Measurements from ENCODE around the gene OXCT1. TPM values are rescaled to one million over a fixed set of nuclear protein-coding genes. Genes with fewer than 3 reads are reported as not detected.

Gene OXCT1
- total and polyA plus RNA-seq, 12 donors: 3.3 to 31.9 (median 11.9) TPM

GRCh38 chr5:41776435-41776834 is 93.8 kb downstream of the OXCT1 start:
- H3K27ac ChIP-seq: no peak overlapping the region
- peaks cover 0 to 6% (median 0%) of the 10 kb centered on the region in 3 donors for H3K9me3 ChIP-seq (replicated peaks in 1 of 3)
- intact Hi-C loops (cut with DNase I): no loop called here
- TF ChIP-seq CTCF (IDR thresholded peaks at IDR 0.05): no peak
- TF ChIP-seq POLR2A (IDR thresholded peaks at IDR 0.05): no peak
- no peak for DNase-seq
- H3K4me1 ChIP-seq (replicated peaks in 1 of 2): no peaks in the 10 kb centered on the region
- no peaks in the 10 kb centered on the region for H3K36me3 ChIP-seq (replicated peaks in 1 of 2)
- H3K4me3 ChIP-seq: no peak overlapping the region
- no peaks in the 10 kb centered on the region for H3K27me3 ChIP-seq
- 69 to 78% (median 73%) methylated on average over 2 of the region's 2 CpGs for WGBS, 4 donors

GRCh38 chr5:41773799-41774198 is 96.4 kb downstream of the OXCT1 start:
- no peaks in the 10 kb centered on the region for H3K27me3 ChIP-seq
- no peak for DNase-seq
- H3K4me3 ChIP-seq: no peak overlapping the region
- H3K27ac ChIP-seq: no peak overlapping the region
- no peaks in the 10 kb centered on the region for H3K9me3 ChIP-seq (replicated peaks in 1 of 3)
- no peaks in the 10 kb centered on the region for H3K4me1 ChIP-seq (replicated peaks in 1 of 2)
- no peaks in the 10 kb centered on the region for H3K36me3 ChIP-seq (replicated peaks in 1 of 2)
- WGBS, 4 donors: 90 to 100% (median 95%) methylated on average over 1 of the region's 1 CpG
- intact Hi-C loops (cut with DNase I): no loop called here
- TF ChIP-seq CTCF (IDR thresholded peaks at IDR 0.05) (no peak), POLR2A (IDR thresholded peaks at IDR 0.05) (no peak)

GRCh38 chr5:41772785-41773442 is 97.3 kb downstream of the OXCT1 start:
- Histone ChIP-seq H3K4me1 (replicated peaks in 1 of 2) (no peaks in the 10 kb centered on the region), H3K4me3 (no peak overlapping the region), H3K36me3 (replicated peaks in 1 of 2) (no peaks in the 10 kb centered on the region), H3K27me3 (no peaks in the 10 kb centered on the region), H3K27ac (no peak overlapping the region), H3K9me3 (replicated peaks in 1 of 3) (no peaks in the 10 kb centered on the region)
- intact Hi-C loops (cut with DNase I): no loop called here
- WGBS, 4 donors: 74 to 93% (median 87%) methylated on average over 4 of the region's 4 CpGs
- TF ChIP-seq POLR2A (IDR thresholded peaks at IDR 0.05): no peak
- TF ChIP-seq CTCF (IDR thresholded peaks at IDR 0.05): no peak
- no peak for DNase-seq

GRCh38 chr5:41772056-41772455 is 98.2 kb downstream of the OXCT1 start:
- intact Hi-C loops (cut with DNase I): no loop called here
- Histone ChIP-seq H3K27me3 (no peaks in the 10 kb centered on the region), H3K27ac (no peak overlapping the region)

More at GRCh38 chr5:41772056-41772455, 98.2 kb downstream of the OXCT1 start:
- H3K4me3 ChIP-seq: no peak overlapping the region
- H3K36me3 ChIP-seq (replicated peaks in 1 of 2): no peaks in the 10 kb centered on the region
- DNase-seq: no peak
- no peaks in the 10 kb centered on the region for H3K4me1 ChIP-seq (replicated peaks in 1 of 2)
- 71 to 83% (median 76%) methylated on average over 2 of the region's 2 CpGs for WGBS, 4 donors
- no peak for TF ChIP-seq CTCF (IDR thresholded peaks at IDR 0.05)
- no peak for TF ChIP-seq POLR2A (IDR thresholded peaks at IDR 0.05)
- H3K9me3 ChIP-seq (replicated peaks in 1 of 3): no peaks in the 10 kb centered on the region
